SU-DHL-6 (cell line): ENCODE results near the gene KATNBL1.

Experiments
- H2AFZ ChIP-seq: fragments of 200-600 bp; sonication (generic); 2 replicates; pipeline ENCODE4 v1.6.1; 2014; ENCODE audit warnings: low read depth, mild to moderate bottlenecking, moderate library complexity, mixed read lengths, antibody characterized with exemption, low read length; ENCODE audit not compliant: severe bottlenecking
- H3F3A ChIP-seq: fragments of 200-600 bp; shearing (Covaris generic); 2 replicates; pipeline ENCODE4 v1.6.0; 2016; ENCODE audit warnings: antibody characterized with exemption, mild to moderate bottlenecking; ENCODE audit not compliant: insufficient read depth
- H3K27ac ChIP-seq: fragments of 200-600 bp; sonication (generic); 2 replicates; pipeline ENCODE4 v1.5.1; 2016; ENCODE audit warnings: low read depth, mild to moderate bottlenecking, low read length, moderate library complexity, mixed read lengths
- H3K27me3 ChIP-seq: fragments of 200-600 bp; sonication (generic), shearing (Covaris generic); 2 replicates; pipeline ENCODE4 v1.6.0; 2014; ENCODE audit warnings: mild to moderate bottlenecking, low read length
- H3K36me3 ChIP-seq: fragments of 200-600 bp; sonication (generic); 2 replicates; pipeline ENCODE4 v1.6.1; 2014; ENCODE audit warnings: mild to moderate bottlenecking, low read length, mixed read lengths
- H3K4me2 ChIP-seq: fragments of 300-600, 200-600 bp; shearing (Covaris generic), sonication (generic); 2 replicates; pipeline ENCODE4 v1.6.0; 2014; ENCODE audit warnings: low read length, low read depth, mild to moderate bottlenecking; ENCODE audit not compliant: poor library complexity, severe bottlenecking
- H3K4me3 ChIP-seq: fragments of 200-600 bp; sonication (generic); 2 replicates; pipeline ENCODE4 v1.5.1; 2014; ENCODE audit warnings: antibody characterized with exemption, low read length, mild to moderate bottlenecking, mixed read lengths; ENCODE audit not compliant: insufficient read depth, poor library complexity, severe bottlenecking
- H3K79me2 ChIP-seq: fragments of 200-600 bp; sonication (generic); 2 replicates; pipeline ENCODE4 v1.6.1; 2014; ENCODE audit warnings: mild to moderate bottlenecking, low read length, moderate library complexity; ENCODE audit not compliant: insufficient read depth
- H3K9ac ChIP-seq: fragments of 200-600 bp; sonication (generic); 2 replicates; pipeline ENCODE4 v1.7.0; 2014; ENCODE audit warnings: mild to moderate bottlenecking, low read length
- H3K9me2 ChIP-seq: fragments of 200-600 bp; sonication (generic); replicated peaks from 2 replicates; pipeline ENCODE4 v1.6.1; 2014; ENCODE audit warnings: low read length; ENCODE audit not compliant: insufficient read depth
- H3K9me3 ChIP-seq: fragments of 200-600 bp; sonication (generic); 2 replicates; pipeline ENCODE4 v1.6.1; 2014; ENCODE audit warnings: low read length, mixed read lengths; ENCODE audit not compliant: insufficient read depth
- H4K20me1 ChIP-seq: fragments of 200-600 bp; sonication (generic); 2 replicates; pipeline ENCODE4 v1.6.1; 2014; ENCODE audit warnings: low read depth, mild to moderate bottlenecking, antibody characterized with exemption, low read length, moderate library complexity, mixed read lengths
- CTCF ChIP-seq: fragments of 200-600 bp; sonication (generic); IDR thresholded peaks from one replicate; pipeline ENCODE4 v1.5.1; 2017; ENCODE audit warnings: antibody characterized with exemption, mild to moderate bottlenecking, low read length, moderate library complexity; ENCODE audit not compliant: insufficient read depth, poor library complexity, severe bottlenecking
- EZH2phosphoT487 ChIP-seq: fragments of 200-600 bp; sonication (generic), shearing (Covaris generic); conservative IDR thresholded peaks from 2 replicates; pipeline ENCODE4 v1.6.1; 2018; ENCODE audit warnings: mild to moderate bottlenecking, antibody characterized with exemption, low read length, moderate library complexity, mixed read lengths

Gene KATNBL1

GRCh38 chr15:34243226-34243625, 33.3 kb upstream of the KATNBL1 start:
- H3K9ac ChIP-seq: no peak overlapping the region
- H3K4me2 ChIP-seq: no peak overlapping the region
- H3F3A ChIP-seq: no peaks in the 10 kb centered on the region
- no peak overlapping the region for H3K27ac ChIP-seq
- TF ChIP-seq CTCF (no peak), EZH2phosphoT487 (no peak)
- no peaks in the 10 kb centered on the region for H3K27me3 ChIP-seq
- no peak overlapping the region for H3K4me3 ChIP-seq
- no peaks in the 10 kb centered on the region for H3K36me3 ChIP-seq
- no peaks in the 10 kb centered on the region for H3K9me2 ChIP-seq
- H2AFZ ChIP-seq: no peak overlapping the region
- H4K20me1 ChIP-seq: no peaks in the 10 kb centered on the region
- no peaks in the 10 kb centered on the region for H3K79me2 ChIP-seq
- no peaks in the 10 kb centered on the region for H3K9me3 ChIP-seq

GRCh38 chr15:34242331-34242710, 32.4 kb upstream of the KATNBL1 start:
- Histone ChIP-seq H3K9me2 (no peaks in the 10 kb centered on the region), H3K36me3 (no peaks in the 10 kb centered on the region), H3K79me2 (no peaks in the 10 kb centered on the region), H3K27me3 (no peaks in the 10 kb centered on the region), H3F3A (no peaks in the 10 kb centered on the region), H4K20me1 (no peaks in the 10 kb centered on the region), H3K27ac (no peak overlapping the region), H3K9ac (no peak overlapping the region), H2AFZ (no peak overlapping the region), H3K9me3 (no peaks in the 10 kb centered on the region), H3K4me2 (no peak overlapping the region), H3K4me3 (no peak overlapping the region)
- TF ChIP-seq EZH2phosphoT487 (no peak), CTCF (no peak)

- H3K9ac ChIP-seq: no peak overlapping the region
- H4K20me1 ChIP-seq: no peaks in the 10 kb centered on the region
- no peaks in the 10 kb centered on the region for H3K36me3 ChIP-seq
- no peaks in the 10 kb centered on the region for H3K9me2 ChIP-seq
- no peaks in the 10 kb centered on the region for H3F3A ChIP-seq
- H2AFZ ChIP-seq: no peak overlapping the region
- no peak overlapping the region for H3K4me2 ChIP-seq
- no peaks in the 10 kb centered on the region for H3K27me3 ChIP-seq
- no peaks in the 10 kb centered on the region for H3K79me2 ChIP-seq
- H3K27ac ChIP-seq: no peak overlapping the region
- H3K4me3 ChIP-seq: no peak overlapping the region
- TF ChIP-seq EZH2phosphoT487: no peak
- peak; percentile 60 for TF ChIP-seq CTCF
- H3K9me3 ChIP-seq: no peaks in the 10 kb centered on the region
Observed at GRCh38 chr15:34241376-34242330, 31.8 kb upstream of the KATNBL1 start.
